DMS 273 treated with DMSO at 0.1 percent for 48 hours (cell line): ENCODE data around the gene CBLB.

Experiments
- DNase-seq: peaks from one replicate; lab custom pipeline; 2025; lab: John Stamatoyannopoulos, UW

Gene CBLB

GRCh38 chr3:105615814-105616213 is 253.0 kb downstream of the CBLB start:
- DNase-seq, result no peak

DNA sequence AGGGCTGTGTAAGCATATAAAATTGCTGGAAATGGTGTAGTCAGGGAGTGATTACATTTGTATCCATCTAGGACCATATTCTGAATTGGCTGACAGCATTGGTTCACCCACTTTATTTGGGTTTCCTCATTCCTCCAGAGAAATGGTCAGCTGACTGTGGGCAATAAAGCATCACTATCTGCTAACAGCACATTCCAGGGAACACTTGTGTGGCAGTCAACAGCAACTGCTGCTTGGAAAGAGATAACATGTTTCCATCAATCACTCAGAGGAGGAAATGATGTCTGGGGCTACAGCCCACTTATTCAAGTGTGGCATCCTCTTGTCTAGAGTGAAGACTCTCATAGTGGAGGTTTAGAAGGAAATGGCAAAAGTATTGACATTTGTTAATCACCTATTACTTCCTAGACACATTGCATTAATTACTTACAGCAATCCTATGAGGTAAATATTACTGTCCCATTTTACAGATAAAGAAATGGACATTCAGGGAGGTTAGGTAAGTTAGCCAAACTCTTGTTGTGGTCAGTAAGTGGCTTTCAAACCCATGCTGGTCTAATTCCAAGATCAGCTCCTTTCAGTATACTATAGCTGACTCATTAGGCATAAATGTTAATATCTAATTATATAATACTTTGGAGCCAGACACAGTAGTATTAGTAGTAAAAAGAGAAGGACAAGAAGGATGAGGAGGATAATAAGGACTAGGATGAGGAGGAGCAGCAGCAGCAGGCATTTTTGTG is 254.4 kb downstream of the CBLB start:
- DNase-seq, result no peak

- no peak for DNase-seq
Measured at GRCh38 chr3:105613120-105613519, 255.7 kb downstream of the CBLB start.

DNA sequence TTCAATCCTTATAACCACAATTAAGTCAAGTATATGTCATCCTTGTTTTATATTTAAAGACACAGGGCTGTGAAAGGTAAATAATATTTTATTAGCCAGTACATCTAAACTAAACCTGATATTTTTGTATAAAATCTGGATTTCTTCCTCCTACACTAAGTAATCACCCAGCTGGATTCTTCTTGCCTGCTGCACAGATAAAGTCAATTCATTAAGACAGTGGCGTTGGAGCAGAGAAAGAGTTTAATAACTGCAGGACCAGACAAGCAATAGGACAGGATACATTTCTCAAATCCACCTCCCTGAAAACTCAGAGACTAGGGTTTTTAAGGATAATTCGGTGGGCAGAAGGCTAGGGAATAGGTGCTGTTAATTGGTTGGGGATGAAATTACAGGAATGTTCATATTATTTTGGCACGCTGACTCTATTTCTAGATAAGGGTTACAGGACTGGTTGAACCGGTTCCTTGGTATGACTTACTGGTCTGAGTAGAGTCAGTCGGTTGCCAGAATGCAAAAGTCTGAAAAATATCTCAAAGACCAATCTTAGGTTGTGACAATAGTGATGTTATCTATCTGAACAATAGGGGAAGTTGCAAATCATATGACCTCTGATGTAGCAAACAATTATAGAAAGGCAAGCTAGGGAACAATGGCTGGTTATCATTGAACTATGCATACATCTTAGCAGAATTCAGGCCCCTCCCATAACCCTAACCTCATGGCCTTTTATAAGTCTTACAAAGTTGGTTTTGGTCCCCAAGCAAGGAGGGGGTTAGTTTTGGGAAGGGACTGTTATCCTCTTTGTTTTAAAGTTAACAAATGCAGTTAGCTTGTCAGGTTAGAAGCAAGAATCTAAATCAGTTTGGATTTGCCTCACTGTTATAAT is 257.3 kb downstream of the CBLB start:
- DNase-seq, result no peak

GRCh38 chr3:105610473-105610872 is 258.3 kb downstream of the CBLB start:
- no peak for DNase-seq

DNA sequence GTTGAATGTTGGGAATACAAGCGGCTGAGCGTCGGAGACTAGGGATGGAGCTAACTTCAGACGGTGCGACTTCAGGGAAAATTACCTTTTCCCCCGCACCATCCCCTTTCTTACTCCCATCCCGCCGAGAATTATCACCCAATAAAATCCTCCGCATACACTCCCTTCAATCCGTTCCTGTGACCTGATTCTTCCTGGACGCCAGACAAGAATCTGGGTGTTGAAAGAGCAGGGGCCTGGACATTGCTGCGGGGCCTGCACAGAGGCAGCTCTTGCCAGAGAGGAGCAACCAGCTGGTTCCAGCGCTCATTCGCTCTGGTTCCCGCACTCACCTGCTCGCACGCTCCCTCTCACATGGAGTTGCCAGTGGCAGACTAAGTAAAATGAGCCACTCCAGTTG is 260.2 kb downstream of the CBLB start:
- DNase-seq, result no peak

DNA sequence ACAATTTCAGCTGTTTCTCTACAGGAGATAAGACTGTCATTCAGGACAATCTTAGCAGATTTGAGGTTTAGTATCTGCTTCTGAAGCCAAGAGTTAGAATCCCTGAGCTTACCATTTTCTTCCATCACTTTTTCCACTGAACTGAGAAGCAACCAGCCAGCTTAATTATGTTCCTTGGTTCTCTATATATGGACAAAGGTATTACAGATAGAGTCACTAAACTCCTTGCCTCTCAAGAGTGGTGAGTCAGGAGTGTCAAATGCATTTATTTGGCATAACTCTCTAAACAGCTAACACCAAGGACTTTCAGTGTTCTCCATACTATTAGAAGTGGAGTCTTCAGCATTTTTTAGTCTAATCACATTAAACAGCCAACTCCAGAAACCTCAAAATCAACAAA is 262.8 kb downstream of the CBLB start:
- no peak for DNase-seq
